ENCODE data around the gene ARFGAP3.

- TF ChIP-seq CTCF (IDR thresholded peaks at IDR 0.05; ENCODE audit: borderline replicate concordance, extremely low read depth, low read length, poor library complexity, severe bottlenecking) (no peak), EZH2 (IDR thresholded peaks at IDR 0.05; ENCODE audit: borderline replicate concordance, low read depth, low read length, severe bottlenecking) (no peak)
Observed at GRCh38 chr22:42905702-42906183, 48.7 kb upstream of the ARFGAP3 start.
